ENCODE data around the gene ARL14EP. TPM values are rescaled to one million over a fixed set of nuclear protein-coding genes. Genes with fewer than 3 reads are reported as not detected.

Gene ARL14EP
- polyA plus RNA-seq, 1 donor (not counting 4 experiments of a cell fraction or from before 2014, with no cell fraction given) = 32.6 TPM

DNA sequence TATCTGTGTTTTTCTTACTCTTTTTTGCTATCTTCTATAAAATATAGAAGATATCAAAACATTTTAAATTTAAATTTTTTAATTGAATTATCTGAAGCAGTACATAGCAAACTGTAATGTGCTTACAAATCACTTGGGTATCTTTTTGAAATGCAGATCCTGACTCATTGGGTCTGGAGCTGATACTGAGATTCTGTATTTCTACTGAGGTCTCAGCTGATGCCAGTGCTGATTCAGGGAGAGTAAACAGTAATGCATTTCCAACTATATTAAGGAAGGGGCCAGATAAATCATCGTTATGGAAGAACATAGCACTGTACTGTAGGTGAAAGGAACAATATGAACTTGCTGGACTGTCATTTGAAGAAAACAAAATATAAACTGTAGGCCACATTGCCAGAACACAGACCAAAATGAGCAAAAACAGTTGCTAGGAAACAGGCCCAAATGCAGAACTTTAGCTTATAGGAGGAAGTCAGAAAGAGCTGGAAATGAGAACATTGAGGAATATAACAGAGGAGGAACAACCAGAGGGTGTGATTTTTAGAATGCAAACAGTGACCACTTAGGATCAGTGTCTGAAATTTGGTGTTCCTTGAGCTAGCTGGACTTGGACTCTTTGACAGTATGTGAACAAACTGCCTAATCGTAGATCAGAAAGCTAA, 3.3 kb downstream of the ARL14EP start:
- Histone ChIP-seq H4K20me1 (ENCODE audit: control insufficient read depth, extremely low read depth, insufficient read depth, low read length) (no peaks in the 10 kb centered on the region), H3K4me1 (ENCODE audit: control insufficient read depth, extremely low read depth, insufficient read depth, low read length) (peaks cover 6% of the 10 kb centered on the region), H3K9me1 (ENCODE audit: control insufficient read depth, extremely low read depth, insufficient read depth, low read length) (peaks cover 2% of the 10 kb centered on the region), H3K4me3 (ENCODE audit: control insufficient read depth in 2 of 3, extremely low read depth in 1 of 3, insufficient read depth in 2 of 3, low read depth in 1 of 3, low read length in 3 of 3) (no peak overlapping the region), H3K79me2 (ENCODE audit: control insufficient read depth, insufficient read depth, low read length) (peaks cover 53% of the 10 kb centered on the region), H3K9me3 (ENCODE audit: control insufficient read depth, low read depth, low read length) (no peaks in the 10 kb centered on the region), H3K4me2 (ENCODE audit: control insufficient read depth, extremely low read depth, insufficient read depth, low read depth, low read length) (no peak overlapping the region), H3K27me3 (ENCODE audit: control insufficient read depth, extremely low read depth, insufficient read depth, low read length) (no peaks in the 10 kb centered on the region), H3K36me3 (ENCODE audit: control insufficient read depth in 2 of 2, extremely low read depth in 1 of 2, insufficient read depth in 2 of 2, low read length in 2 of 2) (peaks cover 2 to 9% of the 10 kb centered on the region in 2 experiments), H2AFZ (ENCODE audit: control insufficient read depth, low read length) (no peak overlapping the region), H3K27ac (ENCODE audit: control insufficient read depth, insufficient read depth, low read length) (no peak overlapping the region), H3K9ac (ENCODE audit: control insufficient read depth, extremely low read depth, insufficient read depth, low read length) (no peak overlapping the region)
- dilution Hi-C loops (cut with MboI; ENCODE audit: extremely low pct_ligation_motif_present, low sequenced_read_pairs) = no loop called here
- no peak for TF ChIP-seq EZH2 (IDR thresholded peaks at IDR 0.05; ENCODE audit: low read length)
- TF ChIP-seq, protein P1, sequence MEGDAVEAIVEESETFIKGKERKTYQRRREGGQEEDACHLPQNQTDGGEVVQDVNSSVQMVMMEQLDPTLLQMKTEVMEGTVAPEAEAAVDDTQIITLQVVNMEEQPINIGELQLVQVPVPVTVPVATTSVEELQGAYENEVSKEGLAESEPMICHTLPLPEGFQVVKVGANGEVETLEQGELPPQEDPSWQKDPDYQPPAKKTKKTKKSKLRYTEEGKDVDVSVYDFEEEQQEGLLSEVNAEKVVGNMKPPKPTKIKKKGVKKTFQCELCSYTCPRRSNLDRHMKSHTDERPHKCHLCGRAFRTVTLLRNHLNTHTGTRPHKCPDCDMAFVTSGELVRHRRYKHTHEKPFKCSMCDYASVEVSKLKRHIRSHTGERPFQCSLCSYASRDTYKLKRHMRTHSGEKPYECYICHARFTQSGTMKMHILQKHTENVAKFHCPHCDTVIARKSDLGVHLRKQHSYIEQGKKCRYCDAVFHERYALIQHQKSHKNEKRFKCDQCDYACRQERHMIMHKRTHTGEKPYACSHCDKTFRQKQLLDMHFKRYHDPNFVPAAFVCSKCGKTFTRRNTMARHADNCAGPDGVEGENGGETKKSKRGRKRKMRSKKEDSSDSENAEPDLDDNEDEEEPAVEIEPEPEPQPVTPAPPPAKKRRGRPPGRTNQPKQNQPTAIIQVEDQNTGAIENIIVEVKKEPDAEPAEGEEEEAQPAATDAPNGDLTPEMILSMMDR (optimal IDR thresholded peaks at IDR 0.05 in 1 of 3, IDR thresholded peaks at IDR 0.05 in 1 of 3, conservative IDR thresholded peaks at IDR 0.05 in 1 of 3; ENCODE audit: extremely low read depth in 1 of 3, insufficient read depth in 2 of 3, low read length in 3 of 3) = no peak
- DNase-seq (ENCODE audit: low read depth, low spot score) = no peak
- no peak for FAIRE-seq

DNA sequence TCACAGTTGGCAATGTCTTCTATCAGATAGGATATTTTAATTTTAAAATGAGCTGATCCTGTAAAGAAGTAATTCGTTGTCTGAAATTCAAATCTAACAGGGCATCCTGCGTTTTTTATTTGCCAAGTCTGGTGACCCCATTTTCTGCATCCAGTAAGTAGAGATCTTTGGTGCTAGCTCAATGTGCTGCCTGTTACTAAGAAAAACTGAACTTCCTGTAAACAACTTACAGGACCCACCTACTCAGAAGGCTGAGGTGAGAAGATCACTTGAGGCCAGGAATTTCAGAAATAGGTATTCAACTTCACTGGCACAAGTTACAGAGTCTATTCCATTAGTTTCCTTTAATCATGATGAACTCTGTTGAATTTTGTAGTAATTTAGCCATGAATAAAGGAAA, 4.0 kb downstream of the ARL14EP start:
- peaks cover 55% of the 10 kb centered on the region for H3K79me2 ChIP-seq (ENCODE audit: control insufficient read depth, insufficient read depth, low read length)
- no peak for FAIRE-seq
- H3K9me3 ChIP-seq (ENCODE audit: control insufficient read depth, low read depth, low read length) = no peaks in the 10 kb centered on the region
- H3K9ac ChIP-seq (ENCODE audit: control insufficient read depth, extremely low read depth, insufficient read depth, low read length) = no peak overlapping the region
- peaks cover 3 to 12% of the 10 kb centered on the region in 2 experiments for H3K36me3 ChIP-seq (ENCODE audit: control insufficient read depth in 2 of 2, extremely low read depth in 1 of 2, insufficient read depth in 2 of 2, low read length in 2 of 2)
- dilution Hi-C loops (cut with MboI; ENCODE audit: extremely low pct_ligation_motif_present, low sequenced_read_pairs) = no loop called here
- no peaks in the 10 kb centered on the region for H4K20me1 ChIP-seq (ENCODE audit: control insufficient read depth, extremely low read depth, insufficient read depth, low read length)
- H3K27me3 ChIP-seq (ENCODE audit: control insufficient read depth, extremely low read depth, insufficient read depth, low read length) = no peaks in the 10 kb centered on the region
- H3K27ac ChIP-seq (ENCODE audit: control insufficient read depth, insufficient read depth, low read length) = no peak overlapping the region
- no peak for TF ChIP-seq EZH2 (IDR thresholded peaks at IDR 0.05; ENCODE audit: low read length)
- TF ChIP-seq, protein P1 (optimal IDR thresholded peaks at IDR 0.05 in 1 of 3, IDR thresholded peaks at IDR 0.05 in 1 of 3, conservative IDR thresholded peaks at IDR 0.05 in 1 of 3; ENCODE audit: extremely low read depth in 1 of 3, insufficient read depth in 2 of 3, low read length in 3 of 3) = no peak
- peaks cover 2% of the 10 kb centered on the region for H3K9me1 ChIP-seq (ENCODE audit: control insufficient read depth, extremely low read depth, insufficient read depth, low read length)
- no peak overlapping the region for H3K4me3 ChIP-seq (ENCODE audit: control insufficient read depth in 2 of 3, extremely low read depth in 1 of 3, insufficient read depth in 2 of 3, low read depth in 1 of 3, low read length in 3 of 3)
- no peak for DNase-seq (ENCODE audit: low read depth, low spot score)
- H2AFZ ChIP-seq (ENCODE audit: control insufficient read depth, low read length) = no peak overlapping the region
- no peak overlapping the region for H3K4me2 ChIP-seq (ENCODE audit: control insufficient read depth, extremely low read depth, insufficient read depth, low read depth, low read length)
- peaks cover 6% of the 10 kb centered on the region for H3K4me1 ChIP-seq (ENCODE audit: control insufficient read depth, extremely low read depth, insufficient read depth, low read length)

Measured in keratinocyte (primary cell).